HG02678 (cell line): ENCODE results near the gene SCLY.

Experiments
- ATAC-seq: cut with Tn5 transposase; IDR thresholded peaks from one replicate; pipeline ENCODE4 v1.9.1; 2021; ENCODE audit warnings: mild to moderate bottlenecking, moderate library complexity; ENCODE audit not compliant: unreplicated experiment

The SCLY gene

GRCh38 chr2:238096311-238097011, 35.7 kb downstream of the SCLY start:
- ATAC-seq = no peak

GRCh38 chr2:238097201-238097987, 36.6 kb downstream of the SCLY start:
- ATAC-seq = no peak

DNA sequence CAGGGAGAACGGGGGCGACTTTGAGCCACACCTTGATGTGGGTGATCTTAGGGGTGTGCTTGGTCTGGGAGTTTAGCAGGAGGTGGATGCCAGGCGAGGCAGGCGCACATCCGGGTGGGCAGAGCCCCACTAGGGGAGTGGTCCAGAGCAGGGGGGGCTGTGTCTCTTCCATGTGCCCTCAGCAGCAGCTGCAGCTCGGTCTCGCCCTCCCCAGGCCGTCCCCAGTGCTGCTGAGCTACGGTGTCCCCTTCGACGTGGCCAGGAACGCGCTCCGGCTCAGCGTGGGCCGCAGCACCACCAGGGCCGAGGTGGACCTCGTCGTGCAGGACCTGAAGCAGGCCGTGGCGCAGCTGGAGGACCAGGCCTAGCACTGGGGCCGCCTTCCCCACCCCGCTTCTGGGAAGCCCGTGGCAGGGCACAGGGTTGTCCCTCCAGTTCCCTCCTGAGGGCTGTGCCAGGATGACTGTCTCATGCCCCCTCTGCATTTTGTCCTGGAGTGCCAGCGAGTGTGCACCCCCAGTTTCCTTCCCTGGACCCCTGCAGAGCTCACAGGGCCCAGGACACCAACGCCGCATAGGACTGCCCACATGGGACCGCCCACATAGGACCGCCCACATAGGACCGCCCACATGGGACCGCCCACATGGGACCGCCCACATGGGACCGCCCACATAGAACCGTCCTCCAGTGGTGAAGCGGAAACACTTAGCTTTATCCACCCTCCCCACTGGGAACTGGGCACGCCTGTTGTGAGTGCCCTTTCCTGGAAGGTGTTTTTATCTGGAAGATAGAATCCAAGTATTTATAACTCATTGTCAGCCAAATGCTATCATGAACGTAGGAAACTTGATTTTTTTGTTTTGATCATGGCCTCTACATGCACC, 37.4 kb downstream of the SCLY start:
- ATAC-seq = no peak

DNA sequence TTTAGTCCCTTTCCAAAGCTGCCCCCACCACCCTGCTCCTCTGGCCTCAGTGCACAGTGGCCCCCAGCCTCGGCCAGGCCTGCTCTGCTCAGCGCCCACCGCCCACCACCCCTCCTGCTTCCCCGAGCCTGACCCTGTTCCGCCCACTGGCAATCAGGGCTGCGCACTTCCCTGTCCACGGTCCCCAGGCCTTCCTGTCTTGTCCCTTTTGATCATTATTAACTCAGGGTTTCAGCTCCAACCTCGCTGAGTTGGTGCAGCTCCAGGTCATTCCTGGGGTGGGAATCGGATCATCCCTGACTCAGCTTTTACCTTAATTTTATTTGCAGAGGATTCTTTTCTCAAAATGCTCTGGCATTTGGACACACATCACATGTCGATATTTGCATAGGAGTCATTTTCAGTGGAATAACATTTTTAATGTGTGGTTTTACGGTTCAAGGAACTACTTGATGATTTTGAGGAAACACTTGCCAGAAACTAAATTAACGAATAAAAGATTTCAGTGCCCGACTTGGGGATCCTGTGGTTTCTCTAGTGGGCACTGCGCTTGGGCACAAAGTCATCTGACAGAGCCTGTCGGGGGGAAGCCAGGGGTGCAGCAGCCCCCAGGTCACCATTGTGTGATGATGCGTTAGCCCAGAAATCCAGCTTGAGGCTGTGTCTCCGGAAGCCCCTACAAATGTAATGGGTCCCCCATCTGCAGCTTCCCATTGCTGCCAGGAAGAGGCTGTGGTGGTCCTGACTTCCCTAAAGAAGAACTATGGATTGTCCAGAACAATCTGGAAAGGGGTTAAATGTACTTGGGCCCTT, 38.3 kb downstream of the SCLY start:
- no peak for ATAC-seq

DNA sequence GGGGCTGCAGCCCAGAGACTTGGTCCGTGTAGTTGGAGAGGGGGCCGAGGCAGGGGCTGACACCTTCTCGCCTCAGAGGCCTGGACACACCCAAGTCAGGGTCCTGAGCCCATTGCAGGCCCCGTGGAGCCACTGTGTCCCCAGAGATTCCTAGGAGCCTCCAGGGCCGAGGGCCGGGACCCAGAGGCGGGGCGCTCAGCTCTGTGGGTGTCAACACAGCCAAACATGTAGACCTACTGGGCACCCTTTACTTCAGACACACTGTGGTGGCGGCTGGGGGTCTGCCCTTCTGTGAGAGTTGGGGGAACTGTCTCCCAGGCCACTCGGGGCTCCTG, 38.9 kb downstream of the SCLY start:
- no peak for ATAC-seq

DNA sequence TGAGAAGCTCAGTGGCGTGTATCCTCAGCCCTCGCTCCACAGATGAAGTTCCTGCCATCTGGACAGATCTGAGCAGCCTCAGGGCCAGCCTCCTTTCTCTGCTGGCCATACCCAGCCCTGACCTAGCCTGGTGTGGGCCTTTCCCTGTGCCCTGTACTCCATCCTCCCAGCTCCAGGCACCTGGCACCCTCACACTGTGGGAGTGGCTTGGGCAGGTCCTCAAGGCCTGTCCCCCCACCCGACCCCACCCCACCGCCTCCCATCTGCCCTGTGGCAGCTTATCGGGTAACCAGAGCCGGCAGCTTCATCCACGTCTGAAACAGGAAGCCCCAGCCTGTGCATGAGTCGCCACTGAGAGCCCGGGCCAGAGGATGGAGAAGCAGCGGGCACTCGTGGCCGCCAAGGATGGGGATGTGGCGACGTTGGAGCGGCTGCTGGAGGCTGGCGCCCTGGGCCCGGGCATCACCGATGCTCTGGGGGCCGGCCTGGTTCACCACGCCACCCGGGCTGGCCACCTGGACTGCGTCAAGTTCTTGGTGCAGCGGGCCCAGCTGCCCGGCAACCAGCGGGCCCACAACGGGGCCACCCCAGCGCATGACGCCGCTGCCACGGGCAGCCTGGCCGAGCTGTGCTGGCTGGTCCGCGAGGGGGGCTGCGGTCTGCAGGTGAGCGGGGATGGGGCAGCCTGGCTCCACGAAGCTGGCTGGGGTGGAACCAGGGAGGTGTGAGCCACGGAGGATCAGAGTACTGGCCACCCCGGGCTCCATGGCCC, 39.4 kb downstream of the SCLY start, which contains the start of gene ESPNL:
ESPNL (plus strand) TSS at position 292 of the 772 bp plus-strand sequence; CDS start at position 372, 80 bp downstream.
- ATAC-seq = no peak

GRCh38 chr2:238100821-238101771, 40.3 kb downstream of the SCLY start:
- ATAC-seq = no peak

- ATAC-seq = no peak
Observed at GRCh38 chr2:238101891-238102841, 41.4 kb downstream of the SCLY start.

DNA sequence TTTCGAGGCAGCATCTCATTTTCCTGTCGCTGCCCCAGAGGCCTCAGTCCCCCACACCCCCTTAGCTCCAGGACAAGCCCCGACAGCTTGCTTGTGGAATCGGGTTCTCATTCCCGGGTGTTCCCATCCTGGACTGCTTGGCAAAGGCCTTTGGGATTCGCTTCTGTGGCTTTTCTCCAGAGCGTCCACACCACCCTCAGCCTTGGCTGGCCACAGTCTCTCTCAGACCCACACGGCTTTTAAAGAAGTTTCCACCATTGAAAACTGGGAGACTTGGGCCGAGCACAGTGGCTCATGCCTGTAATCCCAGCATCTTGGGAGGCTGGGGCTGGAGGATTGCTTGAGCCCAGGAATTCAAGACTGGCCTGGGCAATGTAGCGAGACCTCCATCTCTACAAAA, 42.1 kb downstream of the SCLY start:
- ATAC-seq = no peak

DNA sequence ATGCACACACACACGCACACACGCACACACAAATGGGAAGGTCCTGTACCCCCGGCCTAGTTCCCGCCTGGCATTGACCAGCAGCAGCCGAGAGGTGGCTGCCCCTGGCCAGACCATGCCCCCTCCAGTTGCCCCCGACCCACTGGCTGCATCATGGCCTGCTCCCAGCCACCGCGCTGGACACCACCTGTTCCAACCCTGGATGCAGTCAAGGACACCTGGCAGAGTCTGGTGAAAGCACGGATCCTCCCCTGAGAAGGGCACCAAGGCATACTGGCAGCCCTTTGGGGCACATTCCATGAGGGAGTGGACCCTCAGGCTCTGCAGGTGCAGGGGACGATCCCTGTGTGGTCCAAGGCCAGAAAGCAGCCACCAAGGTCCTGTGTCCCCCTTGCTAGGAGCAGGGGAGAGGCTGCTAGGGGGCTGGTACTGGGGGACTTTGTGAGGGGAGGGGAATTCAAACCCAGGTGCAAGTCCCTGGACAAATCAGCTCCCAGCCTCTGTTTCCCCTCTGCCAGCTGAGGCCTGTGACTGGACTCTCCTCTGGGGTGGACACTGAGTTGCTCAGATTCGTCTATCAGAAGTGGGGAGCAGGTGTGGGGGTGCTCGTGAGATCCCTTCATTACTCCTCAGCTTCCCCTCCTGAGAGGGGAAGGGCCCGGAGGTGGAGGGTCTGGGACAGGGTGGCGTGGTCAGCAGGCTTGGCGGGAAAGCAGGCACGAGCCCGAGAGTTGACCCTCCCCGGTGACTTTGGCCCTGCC, 42.8 kb downstream of the SCLY start:
- no peak for ATAC-seq

- no peak for ATAC-seq
Observed at GRCh38 chr2:238104226-238104690, 43.5 kb downstream of the SCLY start.

GRCh38 chr2:238104691-238105371, 44.0 kb downstream of the SCLY start:
- ATAC-seq = no peak

DNA sequence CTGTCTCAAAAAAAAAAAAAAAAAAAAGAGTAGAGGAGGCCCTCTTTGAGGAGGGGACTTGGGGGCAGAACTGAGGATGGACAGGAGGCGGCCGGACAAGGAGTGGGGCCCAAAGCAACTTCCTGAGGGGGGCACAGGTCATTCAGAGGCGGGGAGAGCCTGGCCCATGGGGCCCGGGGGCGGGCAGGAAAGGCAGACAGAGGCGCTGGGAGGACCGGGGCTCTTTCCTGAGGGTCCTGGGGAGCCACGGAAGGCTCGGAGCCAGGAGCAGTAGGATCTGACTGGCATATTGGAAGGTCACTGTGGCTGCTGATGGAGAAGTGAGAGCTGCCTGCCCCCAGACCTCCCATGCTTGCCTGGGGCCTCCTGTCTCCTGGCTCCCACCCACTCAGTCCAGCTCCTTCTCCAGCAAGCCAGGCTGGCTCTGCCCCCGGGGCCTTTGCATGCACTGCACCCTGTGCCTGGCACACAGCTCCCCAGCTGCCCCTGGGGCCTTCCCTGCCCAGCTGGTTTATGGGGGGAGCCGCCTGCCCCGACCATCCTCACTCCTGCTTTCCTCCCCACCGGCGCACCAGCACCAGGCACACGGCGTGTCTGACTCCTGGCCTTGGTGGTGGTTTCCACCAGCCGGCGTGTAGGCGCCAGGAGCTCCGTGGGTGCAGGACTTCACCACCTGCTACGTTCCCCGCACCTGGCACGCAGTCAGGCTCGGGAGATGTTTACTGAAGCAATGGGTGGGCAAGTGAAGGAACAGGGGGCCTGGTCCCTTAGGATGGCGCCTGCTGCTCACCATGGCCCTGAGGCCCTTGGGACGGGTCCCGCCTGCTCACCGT, 44.9 kb downstream of the SCLY start:
- ATAC-seq = no peak

GRCh38 chr2:238106339-238106697, 45.5 kb downstream of the SCLY start:
- no peak for ATAC-seq
